Liver (tissue), 9 donors: ENCODE data around the gene PDX1. TPM values are rescaled to one million over a fixed set of nuclear protein-coding genes. Genes with fewer than 3 reads are reported as not detected.

Source experiments
- DNase-seq: peaks from one replicate; pipeline ENCODE4 v3.0.0-alpha.2; 2017; ENCODE audit warnings: low spot score
- H3K27ac ChIP-seq, 2 donors: one replicate each; pipeline ENCODE4 v1.7.0; 2013; ENCODE audit warnings: inconsistent platforms in 2 of 2, low read length in 2 of 2, control low read depth in 1 of 2, low read depth in 1 of 2, mild to moderate bottlenecking in 1 of 2
- H3K27me3 ChIP-seq, 4 donors: one replicate each; pipeline versions ENCODE4 v1.6.1 to v1.7.0; 2013; ENCODE audit warnings: low read length in 3 of 4, inconsistent platforms in 1 of 4, mild to moderate bottlenecking in 1 of 4, moderate library complexity in 1 of 4; ENCODE audit not compliant: control insufficient read depth in 4 of 4, insufficient read depth in 4 of 4
- H3K36me3 ChIP-seq, 4 donors: one replicate each; pipeline versions ENCODE4 v1.6.1 to v1.7.0; 2013; ENCODE audit warnings: low read length in 3 of 4, mild to moderate bottlenecking in 3 of 4, low read depth in 1 of 4, moderate library complexity in 1 of 4; ENCODE audit not compliant: control insufficient read depth in 4 of 4, insufficient read depth in 3 of 4
- H3K4me1 ChIP-seq, 4 donors: one replicate each; pipeline versions ENCODE4 v1.6.1 to v1.7.0; 2013; ENCODE audit warnings: low read length in 3 of 4, mild to moderate bottlenecking in 3 of 4, moderate library complexity in 1 of 4; ENCODE audit not compliant: control insufficient read depth in 4 of 4, insufficient read depth in 4 of 4
- H3K4me3 ChIP-seq, 3 donors: one replicate each; pipeline versions ENCODE4 v1.6.1 to v1.7.0; 2013; ENCODE audit warnings: low read length in 3 of 3, control low read depth in 1 of 3, low read depth in 1 of 3, mild to moderate bottlenecking in 1 of 3
- H3K9ac ChIP-seq, 2 donors: one replicate each; pipeline ENCODE4 v1.7.0; 2013; ENCODE audit warnings: low read length in 2 of 2, mild to moderate bottlenecking in 2 of 2, moderate library complexity in 2 of 2, control low read depth in 1 of 2, low read depth in 1 of 2
- H3K9me3 ChIP-seq, 4 donors: one replicate each; pipeline versions ENCODE4 v1.6.1 to v1.7.0; 2013; ENCODE audit warnings: low read length in 3 of 4; ENCODE audit not compliant: control insufficient read depth in 4 of 4
- EGR1 ChIP-seq, 2 donors: IDR thresholded peaks; 2 replicates each; pipeline ENCODE4 v1.6.1; 2016 to 2018; ENCODE audit warnings: antibody characterized with exemption in 2 of 2, low read depth in 2 of 2
- FOXA1 ChIP-seq: IDR thresholded peaks from 2 replicates; pipeline ENCODE4 v1.6.1; 2016; ENCODE audit warnings: antibody characterized with exemption
- FOXA2 ChIP-seq: IDR thresholded peaks from 2 replicates; pipeline ENCODE4 v1.6.1; 2016; ENCODE audit warnings: antibody characterized with exemption
- GABPA ChIP-seq, 2 donors: IDR thresholded peaks in 1 of 2; conservative IDR thresholded peaks in 1 of 2; 2 replicates each; pipeline ENCODE4 v1.6.1; 2016; ENCODE audit warnings: antibody characterized with exemption in 2 of 2, mild to moderate bottlenecking in 1 of 2, moderate library complexity in 1 of 2
- HNF4A ChIP-seq, 2 donors: conservative IDR thresholded peaks; 2 replicates each; pipeline ENCODE4 v1.6.1; 2016; ENCODE audit warnings: antibody characterized with exemption in 2 of 2, mild to moderate bottlenecking in 2 of 2
- HNF4G ChIP-seq: IDR thresholded peaks from 2 replicates; pipeline ENCODE4 v1.6.1; 2016; ENCODE audit warnings: antibody characterized with exemption
- JUND ChIP-seq, 2 donors: IDR thresholded peaks; 2 replicates each; pipeline ENCODE4 v1.6.1; 2016; ENCODE audit warnings: antibody characterized with exemption in 2 of 2
- RAD21 ChIP-seq, 2 donors: IDR thresholded peaks; 2 replicates each; pipeline ENCODE4 v1.6.1; 2016; ENCODE audit warnings: antibody characterized with exemption in 2 of 2, mild to moderate bottlenecking in 2 of 2
- RXRA ChIP-seq, 2 donors: IDR thresholded peaks; 2 replicates each; pipeline ENCODE4 v1.6.1; 2017 to 2018; ENCODE audit warnings: antibody characterized with exemption in 2 of 2, mild to moderate bottlenecking in 1 of 2
- SP1 ChIP-seq: IDR thresholded peaks from 2 replicates; pipeline ENCODE4 v1.6.1; 2018; ENCODE audit warnings: antibody characterized with exemption, mild to moderate bottlenecking
- TAF1 ChIP-seq: conservative IDR thresholded peaks from 2 replicates; pipeline ENCODE4 v1.6.1; 2016; ENCODE audit warnings: antibody characterized with exemption, mild to moderate bottlenecking
- YY1 ChIP-seq: IDR thresholded peaks from 2 replicates; pipeline ENCODE4 v1.6.1; 2016; ENCODE audit warnings: antibody characterized with exemption, mild to moderate bottlenecking
- WGBS: extraction: QIAGEN DNeasy Blood & Tissue Kit; methylation state at CpG from one replicate; pipeline ENCODE4 v1.1.7; 2013; 5-methylcytosine and 5-hydroxymethylcytosine counted together
- polyA plus RNA-seq, 2 donors: library from polyadenylated mRNA; stranded (reverse) in 1 of 2; unstranded in 1 of 2; fragments of 200-250 nt in 1 of 2; fragments of >200 nt in 1 of 2; fragmentation: Nextera tagmentation in 1 of 2; extraction: Ambion mirVana in 1 of 2; gene quantifications; one replicate each; pipeline versions ENCODE4 v1.2.1 to v1.2.3, GENCODE V29; 2013 to 2015
- total RNA-seq, 2 donors: library from RNA; depleted of rRNA; stranded (reverse); fragments of >200 nt; gene quantifications; one replicate each; pipeline ENCODE4 v1.2.3, GENCODE V29; 2014
- TF ChIP-seq, protein P1 (sequence below): IDR thresholded peaks from 2 replicates; pipeline ENCODE4 v1.6.1; 2016; ENCODE audit warnings: antibody characterized with exemption
- TF ChIP-seq, protein P2 (sequence below): IDR thresholded peaks from 2 replicates; pipeline ENCODE4 v1.6.1; 2016; ENCODE audit warnings: antibody characterized with exemption
- TF ChIP-seq, protein P3 (sequence below): IDR thresholded peaks from 2 replicates; pipeline ENCODE4 v1.6.1; 2016; ENCODE audit warnings: antibody characterized with exemption
- TF ChIP-seq, protein P4 (sequence below): IDR thresholded peaks from 2 replicates; pipeline ENCODE4 v1.6.1; 2016; ENCODE audit warnings: antibody characterized with exemption, mild to moderate bottlenecking
- TF ChIP-seq, protein P5 (sequence below): fragments of 150-350 bp; IDR thresholded peaks from 2 replicates; pipeline ENCODE4 v1.5.1; 2017; ENCODE audit warnings: improper control_type of control experiment, low read depth, low read length; ENCODE audit not compliant: missing input control
- donor health status: healthy.
- donor health status: healthy.
- donor health status: healthy.
- donor health status: healthy.
- donor health status: healthy.

PDX1 gene
- total and polyA plus RNA-seq, 4 donors, result 0.08 to 0.16 (median 0.10) TPM; not detected in 1

DNA sequence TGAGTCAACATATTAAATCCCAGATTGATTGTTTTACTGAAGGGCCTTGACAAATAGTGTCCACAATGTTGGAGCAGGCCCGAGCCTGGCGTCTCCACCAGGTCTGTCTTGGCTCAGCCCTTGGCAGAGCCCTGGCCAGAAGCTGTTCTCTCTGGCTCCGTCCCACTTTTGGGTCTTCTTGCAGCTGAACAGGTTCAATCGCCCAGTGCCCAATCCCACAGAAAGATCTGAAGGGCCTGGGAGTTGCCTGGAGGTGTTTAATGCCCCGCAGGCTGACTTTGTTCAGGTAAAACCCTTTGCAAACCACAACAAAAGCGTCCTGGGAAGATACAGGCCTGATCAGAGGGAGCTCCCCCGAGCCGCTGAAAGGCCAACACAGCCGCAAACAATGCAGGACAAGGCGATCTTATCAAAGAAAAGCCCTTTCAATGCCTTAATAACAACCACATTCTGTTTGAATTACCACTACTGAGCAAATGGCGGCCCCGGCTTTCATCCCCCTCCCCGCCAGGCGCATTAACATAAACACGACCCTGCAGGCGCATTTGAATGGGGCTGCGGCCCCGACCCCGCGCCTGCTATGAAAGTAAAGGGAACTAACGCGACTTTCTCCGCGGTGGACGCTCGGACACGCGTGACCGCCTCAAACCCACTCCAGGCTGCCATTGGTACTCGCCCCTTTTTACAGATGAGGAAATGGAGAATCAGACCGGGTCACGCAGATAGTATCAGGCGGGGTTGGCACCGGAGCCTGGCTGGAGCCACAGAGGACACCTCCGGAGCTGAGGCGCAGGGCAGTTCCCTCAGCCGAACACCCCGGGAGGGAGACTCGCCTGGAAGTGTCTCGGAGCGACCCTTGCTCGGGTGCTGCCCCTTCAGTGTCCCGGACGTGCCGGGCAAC lies 46.2 kb downstream of the PDX1 start:
- Histone ChIP-seq H3K9me3 (no peaks in the 10 kb centered on the region), H3K36me3 (no peaks in the 10 kb centered on the region), H3K27me3 (peaks cover 8 to 30% (median 25%) of the 10 kb centered on the region in 4 donors), H3K4me1 (peaks cover 10 to 24% (median 18%) of the 10 kb centered on the region in 4 donors), H3K4me3 (no peak overlapping the region), H3K27ac (no peak overlapping the region), H3K9ac (no peak overlapping the region)
- WGBS, result 34% methylated on average over 45 of the region's 45 CpGs
- no peak for DNase-seq
- TF ChIP-seq TAF1 (no peak), FOXA2 (no peak), GABPA (IDR thresholded peaks at IDR 0.05 in 1 of 2, conservative IDR thresholded peaks at IDR 0.05 in 1 of 2) (no peak), YY1 (no peak), HNF4A (conservative IDR thresholded peaks at IDR 0.05) (no peak), SP1 (no peak), HNF4G (no peak), RXRA (IDR thresholded peaks at IDR 0.05) (no peak), EGR1 (IDR thresholded peaks at IDR 0.05; ENCODE audit: low read depth in 2 of 2) (no peak), FOXA1 (no peak), RAD21 (IDR thresholded peaks at IDR 0.05) (no peak)
- TF ChIP-seq, protein P1, sequence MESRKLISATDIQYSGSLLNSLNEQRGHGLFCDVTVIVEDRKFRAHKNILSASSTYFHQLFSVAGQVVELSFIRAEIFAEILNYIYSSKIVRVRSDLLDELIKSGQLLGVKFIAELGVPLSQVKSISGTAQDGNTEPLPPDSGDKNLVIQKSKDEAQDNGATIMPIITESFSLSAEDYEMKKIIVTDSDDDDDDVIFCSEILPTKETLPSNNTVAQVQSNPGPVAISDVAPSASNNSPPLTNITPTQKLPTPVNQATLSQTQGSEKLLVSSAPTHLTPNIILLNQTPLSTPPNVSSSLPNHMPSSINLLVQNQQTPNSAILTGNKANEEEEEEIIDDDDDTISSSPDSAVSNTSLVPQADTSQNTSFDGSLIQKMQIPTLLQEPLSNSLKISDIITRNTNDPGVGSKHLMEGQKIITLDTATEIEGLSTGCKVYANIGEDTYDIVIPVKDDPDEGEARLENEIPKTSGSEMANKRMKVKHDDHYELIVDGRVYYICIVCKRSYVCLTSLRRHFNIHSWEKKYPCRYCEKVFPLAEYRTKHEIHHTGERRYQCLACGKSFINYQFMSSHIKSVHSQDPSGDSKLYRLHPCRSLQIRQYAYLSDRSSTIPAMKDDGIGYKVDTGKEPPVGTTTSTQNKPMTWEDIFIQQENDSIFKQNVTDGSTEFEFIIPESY, result no peak
- TF ChIP-seq, protein P2, sequence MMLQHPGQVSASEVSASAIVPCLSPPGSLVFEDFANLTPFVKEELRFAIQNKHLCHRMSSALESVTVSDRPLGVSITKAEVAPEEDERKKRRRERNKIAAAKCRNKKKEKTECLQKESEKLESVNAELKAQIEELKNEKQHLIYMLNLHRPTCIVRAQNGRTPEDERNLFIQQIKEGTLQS, result no peak
- TF ChIP-seq, protein P3, sequence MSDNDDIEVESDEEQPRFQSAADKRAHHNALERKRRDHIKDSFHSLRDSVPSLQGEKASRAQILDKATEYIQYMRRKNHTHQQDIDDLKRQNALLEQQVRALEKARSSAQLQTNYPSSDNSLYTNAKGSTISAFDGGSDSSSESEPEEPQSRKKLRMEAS, result no peak
- TF ChIP-seq, protein P4, sequence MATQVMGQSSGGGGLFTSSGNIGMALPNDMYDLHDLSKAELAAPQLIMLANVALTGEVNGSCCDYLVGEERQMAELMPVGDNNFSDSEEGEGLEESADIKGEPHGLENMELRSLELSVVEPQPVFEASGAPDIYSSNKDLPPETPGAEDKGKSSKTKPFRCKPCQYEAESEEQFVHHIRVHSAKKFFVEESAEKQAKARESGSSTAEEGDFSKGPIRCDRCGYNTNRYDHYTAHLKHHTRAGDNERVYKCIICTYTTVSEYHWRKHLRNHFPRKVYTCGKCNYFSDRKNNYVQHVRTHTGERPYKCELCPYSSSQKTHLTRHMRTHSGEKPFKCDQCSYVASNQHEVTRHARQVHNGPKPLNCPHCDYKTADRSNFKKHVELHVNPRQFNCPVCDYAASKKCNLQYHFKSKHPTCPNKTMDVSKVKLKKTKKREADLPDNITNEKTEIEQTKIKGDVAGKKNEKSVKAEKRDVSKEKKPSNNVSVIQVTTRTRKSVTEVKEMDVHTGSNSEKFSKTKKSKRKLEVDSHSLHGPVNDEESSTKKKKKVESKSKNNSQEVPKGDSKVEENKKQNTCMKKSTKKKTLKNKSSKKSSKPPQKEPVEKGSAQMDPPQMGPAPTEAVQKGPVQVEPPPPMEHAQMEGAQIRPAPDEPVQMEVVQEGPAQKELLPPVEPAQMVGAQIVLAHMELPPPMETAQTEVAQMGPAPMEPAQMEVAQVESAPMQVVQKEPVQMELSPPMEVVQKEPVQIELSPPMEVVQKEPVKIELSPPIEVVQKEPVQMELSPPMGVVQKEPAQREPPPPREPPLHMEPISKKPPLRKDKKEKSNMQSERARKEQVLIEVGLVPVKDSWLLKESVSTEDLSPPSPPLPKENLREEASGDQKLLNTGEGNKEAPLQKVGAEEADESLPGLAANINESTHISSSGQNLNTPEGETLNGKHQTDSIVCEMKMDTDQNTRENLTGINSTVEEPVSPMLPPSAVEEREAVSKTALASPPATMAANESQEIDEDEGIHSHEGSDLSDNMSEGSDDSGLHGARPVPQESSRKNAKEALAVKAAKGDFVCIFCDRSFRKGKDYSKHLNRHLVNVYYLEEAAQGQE, result no peak

DNA sequence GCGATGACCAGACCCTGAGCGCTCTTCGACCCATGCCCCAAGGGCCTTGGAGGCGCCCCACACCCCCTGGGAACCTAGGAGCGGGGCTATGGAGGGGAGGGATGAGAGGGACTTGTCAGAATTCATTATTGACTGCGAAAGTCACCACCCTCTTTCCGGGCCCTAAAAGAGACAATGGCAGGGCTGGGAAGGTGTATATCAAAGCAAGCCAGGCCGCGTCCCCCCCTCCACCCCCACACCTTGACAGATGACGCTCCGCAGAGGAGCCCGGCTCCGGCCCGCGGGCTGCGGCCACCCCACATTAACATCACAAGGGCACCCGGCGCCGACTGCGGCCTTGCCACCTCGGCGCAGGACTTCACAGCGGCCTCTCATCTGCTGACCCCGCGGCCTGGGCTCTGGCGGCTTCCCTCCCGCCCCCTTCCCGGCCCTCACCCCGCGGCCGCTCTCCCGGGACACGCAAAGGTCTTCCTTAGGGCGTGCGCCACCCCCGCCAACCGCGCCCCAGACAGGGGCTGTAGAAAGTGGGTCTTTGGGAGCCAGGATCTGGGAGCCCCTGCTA lies 46.9 kb downstream of the PDX1 start:
- H3K27me3 ChIP-seq, result peaks cover 8 to 35% (median 26%) of the 10 kb centered on the region in 4 donors
- DNase-seq, result no peak
- peaks cover 10 to 18% (median 11%) of the 10 kb centered on the region in 4 donors for H3K4me1 ChIP-seq
- H3K9me3 ChIP-seq, result no peaks in the 10 kb centered on the region
- no peaks in the 10 kb centered on the region for H3K36me3 ChIP-seq
- 11% methylated on average over 38 of the region's 38 CpGs for WGBS
- H3K4me3 ChIP-seq, result no peak overlapping the region
- H3K27ac ChIP-seq, result no peak overlapping the region
- no peak overlapping the region for H3K9ac ChIP-seq
- TF ChIP-seq RAD21 (IDR thresholded peaks at IDR 0.05) (no peak), EGR1 (IDR thresholded peaks at IDR 0.05; ENCODE audit: low read depth in 2 of 2) (no peak), SP1 (no peak), JUND (IDR thresholded peaks at IDR 0.05) (no peak), HNF4G (no peak), FOXA1 (no peak), YY1 (no peak), RXRA (IDR thresholded peaks at IDR 0.05) (no peak)
- TF ChIP-seq, protein P2, result no peak
- TF ChIP-seq, protein P3, result no peak
- TF ChIP-seq, protein P5, sequence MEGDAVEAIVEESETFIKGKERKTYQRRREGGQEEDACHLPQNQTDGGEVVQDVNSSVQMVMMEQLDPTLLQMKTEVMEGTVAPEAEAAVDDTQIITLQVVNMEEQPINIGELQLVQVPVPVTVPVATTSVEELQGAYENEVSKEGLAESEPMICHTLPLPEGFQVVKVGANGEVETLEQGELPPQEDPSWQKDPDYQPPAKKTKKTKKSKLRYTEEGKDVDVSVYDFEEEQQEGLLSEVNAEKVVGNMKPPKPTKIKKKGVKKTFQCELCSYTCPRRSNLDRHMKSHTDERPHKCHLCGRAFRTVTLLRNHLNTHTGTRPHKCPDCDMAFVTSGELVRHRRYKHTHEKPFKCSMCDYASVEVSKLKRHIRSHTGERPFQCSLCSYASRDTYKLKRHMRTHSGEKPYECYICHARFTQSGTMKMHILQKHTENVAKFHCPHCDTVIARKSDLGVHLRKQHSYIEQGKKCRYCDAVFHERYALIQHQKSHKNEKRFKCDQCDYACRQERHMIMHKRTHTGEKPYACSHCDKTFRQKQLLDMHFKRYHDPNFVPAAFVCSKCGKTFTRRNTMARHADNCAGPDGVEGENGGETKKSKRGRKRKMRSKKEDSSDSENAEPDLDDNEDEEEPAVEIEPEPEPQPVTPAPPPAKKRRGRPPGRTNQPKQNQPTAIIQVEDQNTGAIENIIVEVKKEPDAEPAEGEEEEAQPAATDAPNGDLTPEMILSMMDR, result no peak
- TF ChIP-seq, protein P4, result no peak
